ENCODE measurements around the gene KATNBL1.

GRCh38 chr15:34116620-34117019 lies 93.3 kb downstream of the KATNBL1 start:
- TF ChIP-seq CTCF (conservative IDR thresholded peaks at IDR 0.05) (no peak), ZFX (IDR thresholded peaks at IDR 0.05) (no peak)

Measured in C4-2B (cell line).